Measurements from ENCODE around the gene PSMD12. TPM values are rescaled to one million over a fixed set of nuclear protein-coding genes. Genes with fewer than 3 reads are reported as not detected.
A peak's percentile ranks its signal among the peaks of the same experiment; 100 is the strongest.
"Not testable (repeated sequence)": the region's sequence is repeated elsewhere in the genome, so short reads cannot be mapped to it uniquely, and the experiment has no call there.

Gene PSMD12
- total RNA-seq, 1 experiment from 2014 or later: 84.4 TPM

- H3K4me3 ChIP-seq (ENCODE audit: low read depth, low read length): no peak overlapping the region
- Mint-ChIP-seq H3K4me1 (ENCODE audit: low read depth, unreplicated experiment) (peaks cover 7% of the 10 kb centered on the region), H3K27me3 (ENCODE audit: insufficient read depth, unreplicated experiment) (no peaks in the 10 kb centered on the region), H3K9me3 (ENCODE audit: unreplicated experiment) (no peaks in the 10 kb centered on the region), H3K4me3 (ENCODE audit: unreplicated experiment) (no peak overlapping the region), H3K27ac (ENCODE audit: unreplicated experiment) (no peak overlapping the region), H3K36me3 (ENCODE audit: insufficient read depth, unreplicated experiment) (no peaks in the 10 kb centered on the region)
- POLR2A ChIA-PET: no interaction called here
- H3K36me3 ChIP-seq (ENCODE audit: control insufficient read depth, insufficient read depth, low read length): no peaks in the 10 kb centered on the region
- no peaks in the 10 kb centered on the region for H3K27me3 ChIP-seq (replicated peaks; ENCODE audit: control insufficient read depth, insufficient read depth, low read length)
- intact Hi-C loops (cut with micrococcal nuclease; ENCODE audit: unreplicated experiment): no loop called here
- no peak for DNase-seq
- no peak for TF ChIP-seq CTCF (IDR thresholded peaks at IDR 0.05; ENCODE audit: insufficient read depth in 1 of 2, low read depth in 1 of 2, low read length in 1 of 2, severe bottlenecking in 1 of 2, unreplicated experiment in 1 of 2)
- H3K4me1 ChIP-seq: peaks cover 6% of the 10 kb centered on the region; the same call in 1 of the 2 replicates
- CTCF ChIA-PET: no interaction called here
- BruUV-seq (replicated peaks): no TSS peak
- no peaks in the 10 kb centered on the region for H3K9me3 ChIP-seq
These were observed 42.0 kb downstream of the PSMD12 start for GRCh38 chr17:67324330-67324729.

GRCh38 chr17:67323445-67323844, 42.9 kb downstream of the PSMD12 start:
- TF ChIP-seq CTCF (IDR thresholded peaks at IDR 0.05; ENCODE audit: insufficient read depth in 1 of 2, low read depth in 1 of 2, low read length in 1 of 2, severe bottlenecking in 1 of 2, unreplicated experiment in 1 of 2): no peak
- Mint-ChIP-seq H3K9me3 (ENCODE audit: unreplicated experiment) (no peaks in the 10 kb centered on the region), H3K27me3 (ENCODE audit: insufficient read depth, unreplicated experiment) (no peaks in the 10 kb centered on the region), H3K27ac (ENCODE audit: unreplicated experiment) (no peak overlapping the region), H3K4me1 (ENCODE audit: low read depth, unreplicated experiment) (peaks cover 7% of the 10 kb centered on the region), H3K4me3 (ENCODE audit: unreplicated experiment) (no peak overlapping the region), H3K36me3 (ENCODE audit: insufficient read depth, unreplicated experiment) (no peaks in the 10 kb centered on the region)
- no peak overlapping the region for H3K4me3 ChIP-seq (ENCODE audit: low read depth, low read length)
- no peaks in the 10 kb centered on the region for H3K27me3 ChIP-seq (replicated peaks; ENCODE audit: control insufficient read depth, insufficient read depth, low read length)
- POLR2A ChIA-PET: no interaction called here
- CTCF ChIA-PET: no interaction called here
- no TSS peak for BruUV-seq (replicated peaks)
- intact Hi-C loops (cut with micrococcal nuclease; ENCODE audit: unreplicated experiment): no loop called here
- no peak for DNase-seq
- H3K4me1 ChIP-seq: peaks cover 6% of the 10 kb centered on the region; the same call in 1 of the 2 replicates
- H3K36me3 ChIP-seq (ENCODE audit: control insufficient read depth, insufficient read depth, low read length): no peaks in the 10 kb centered on the region
- no peaks in the 10 kb centered on the region for H3K9me3 ChIP-seq

- no peak for TF ChIP-seq CTCF (IDR thresholded peaks at IDR 0.05; ENCODE audit: insufficient read depth in 1 of 2, low read depth in 1 of 2, low read length in 1 of 2, severe bottlenecking in 1 of 2, unreplicated experiment in 1 of 2)
- no peak overlapping the region for H3K4me3 ChIP-seq (ENCODE audit: low read depth, low read length)
- intact Hi-C loops (cut with micrococcal nuclease; ENCODE audit: unreplicated experiment): no loop called here
- H3K27me3 Mint-ChIP-seq (ENCODE audit: insufficient read depth, unreplicated experiment): no peaks in the 10 kb centered on the region
- peaks cover 7% of the 10 kb centered on the region for H3K4me1 Mint-ChIP-seq (ENCODE audit: low read depth, unreplicated experiment)
- BruUV-seq (replicated peaks): no TSS peak
- no peaks in the 10 kb centered on the region for H3K9me3 ChIP-seq
- H3K9me3 Mint-ChIP-seq (ENCODE audit: unreplicated experiment): no peaks in the 10 kb centered on the region
- H3K27ac Mint-ChIP-seq (ENCODE audit: unreplicated experiment): no peak overlapping the region
- no peak overlapping the region for H3K4me3 Mint-ChIP-seq (ENCODE audit: unreplicated experiment)
- no peaks in the 10 kb centered on the region for H3K36me3 ChIP-seq (ENCODE audit: control insufficient read depth, insufficient read depth, low read length)
- POLR2A ChIA-PET: no interaction called here
- no peaks in the 10 kb centered on the region for H3K27me3 ChIP-seq (replicated peaks; ENCODE audit: control insufficient read depth, insufficient read depth, low read length)
- CTCF ChIA-PET: interaction anchor here (0.6 to 0.7 kb wide), 2 partner anchors 30 to 407 kb away, joined by 3 read pairs; no protein-coding TSS in a partner anchor
- peak in 1 of 2 experiments; percentile 20 for DNase-seq
- no peaks in the 10 kb centered on the region for H3K36me3 Mint-ChIP-seq (ENCODE audit: insufficient read depth, unreplicated experiment)
- peaks cover 6% of the 10 kb centered on the region; the same call in 1 of the 2 replicates for H3K4me1 ChIP-seq
These were observed 44.2 kb downstream of the PSMD12 start for GRCh38 chr17:67322042-67322787.

- H3K36me3 ChIP-seq (ENCODE audit: control insufficient read depth, insufficient read depth, low read length); POLR2A ChIA-PET; DNase-seq; H3K27me3 Mint-ChIP-seq (ENCODE audit: insufficient read depth, unreplicated experiment); H3K4me1 Mint-ChIP-seq (ENCODE audit: low read depth, unreplicated experiment); H3K4me3 Mint-ChIP-seq (ENCODE audit: unreplicated experiment); H3K27ac Mint-ChIP-seq (ENCODE audit: unreplicated experiment); H3K36me3 Mint-ChIP-seq (ENCODE audit: insufficient read depth, unreplicated experiment); BruUV-seq (replicated peaks); H3K9me3 ChIP-seq; intact Hi-C loops (cut with micrococcal nuclease; ENCODE audit: unreplicated experiment); H3K9me3 Mint-ChIP-seq (ENCODE audit: unreplicated experiment); CTCF ChIA-PET; H3K4me3 ChIP-seq (ENCODE audit: low read depth, low read length); H3K27me3 ChIP-seq (replicated peaks; ENCODE audit: control insufficient read depth, insufficient read depth, low read length); H3K4me1 ChIP-seq: not testable (repeated sequence)
These were observed 44.9 kb downstream of the PSMD12 start for GRCh38 chr17:67321486-67321885.
